CD4-positive, alpha-beta T cell (primary cell): ENCODE results near the gene HMGB1. TPM values are rescaled to one million over a fixed set of nuclear protein-coding genes. Genes with fewer than 3 reads are reported as not detected.

Experiments used
- ATAC-seq: fragments of 200-7000 bp; cut with Tn5 transposase; one replicate; pipeline ENCODE4 v1.10.0; 2022; ENCODE audit warnings: mild to moderate bottlenecking; ENCODE audit not compliant: poor library complexity
- CTCF ChIA-PET: fragments of 350-600 bp; sonication (Branson Sonifier 250); formaldehyde crosslinking; loops from one replicate; lab custom pipeline; 2021; ENCODE audit warnings: antibody characterized with exemption, inconsistent platforms; lab: Charles Lee
- POLR2A ChIA-PET: fragments of 350-600 bp; sonication (Branson Sonifier 250); formaldehyde crosslinking; loops from one replicate; lab custom pipeline; 2021; ENCODE audit warnings: antibody characterized with exemption, inconsistent platforms; lab: Charles Lee
- DNase-seq, 14 experiments: peaks; one replicate each; pipeline ENCODE4 v3.0.0-alpha.2; 2013 to 2020; ENCODE audit warnings: mixed read lengths in 2 of 14
- H3K27ac ChIP-seq, 2 donors: one replicate each; pipeline versions ENCODE4 v1.5.1 to v1.7.0; 2013; ENCODE audit warnings: low read length in 2 of 2, low read depth in 1 of 2, mild to moderate bottlenecking in 1 of 2
- H3K27me3 ChIP-seq, 2 experiments: 1 replicate in 1 of 2; 2 replicates in 1 of 2; pipeline versions ENCODE4 v1.6.1 to v1.7.0; 2013; ENCODE audit warnings: low read length in 2 of 2, control low read depth in 1 of 2, mild to moderate bottlenecking in 1 of 2, moderate library complexity in 1 of 2; ENCODE audit not compliant: insufficient read depth in 2 of 2, control insufficient read depth in 1 of 2
- H3K36me3 ChIP-seq: one replicate; pipeline ENCODE4 v1.6.1; 2013; ENCODE audit warnings: low read length, control low read depth; ENCODE audit not compliant: insufficient read depth
- H3K4me1 ChIP-seq: one replicate; pipeline ENCODE4 v1.6.1; 2013; ENCODE audit warnings: low read length, control low read depth; ENCODE audit not compliant: insufficient read depth
- H3K4me3 ChIP-seq: one replicate; pipeline ENCODE4 v1.5.1; 2013; ENCODE audit warnings: mild to moderate bottlenecking, low read length, moderate library complexity
- H3K9me3 ChIP-seq, 2 experiments: 1 replicate in 1 of 2; 2 replicates in 1 of 2; pipeline versions ENCODE4 v1.6.1 to v1.7.0; 2013; ENCODE audit warnings: low read length in 2 of 2, mild to moderate bottlenecking in 2 of 2, control low read depth in 1 of 2, moderate library complexity in 1 of 2; ENCODE audit not compliant: control insufficient read depth in 1 of 2, insufficient read depth in 1 of 2
- H3K27ac Mint-ChIP-seq: one replicate; pipeline ENCODE4 v1.8.0; 2020; ENCODE audit warnings: mixed read lengths
- H3K27me3 Mint-ChIP-seq: one replicate; pipeline ENCODE4 v1.8.0; 2021; ENCODE audit warnings: mixed read lengths
- H3K36me3 Mint-ChIP-seq: one replicate; pipeline ENCODE4 v1.8.0; 2021; ENCODE audit warnings: low read depth, mixed read lengths
- H3K4me1 Mint-ChIP-seq: one replicate; pipeline ENCODE4 v1.8.0; 2021; ENCODE audit warnings: low read depth, mixed read lengths
- H3K4me3 Mint-ChIP-seq: one replicate; pipeline ENCODE4 v1.8.0; 2020; ENCODE audit warnings: mild to moderate bottlenecking, mixed read lengths
- H3K9me3 Mint-ChIP-seq: one replicate; pipeline ENCODE4 v1.8.0; 2020; ENCODE audit warnings: mixed read lengths
- intact Hi-C, 2 experiments: fragments of 100-400 bp; cut with DNase I in 1 of 2; cut with micrococcal nuclease in 1 of 2; formaldehyde crosslinking; loops; one replicate each; pipeline versions ENCODE4 v1.15.1 to v1.9.0; 2023 to 2025; cut with DNase I, micrococcal nuclease
- total RNA-seq, 174 experiments: library from RNA in 2 of 174; stranded (reverse) in 2 of 174; gene quantifications; one replicate each; pipeline ENCODE4 v1.2.3 and lab custom pipeline; 2021 to 2026
- TF ChIP-seq, protein P1 (sequence below): fragments of 200-600 bp; IDR thresholded peaks from one replicate; pipeline ENCODE4 v1.8.0; 2022; ENCODE audit warnings: antibody characterized with exemption, mild to moderate bottlenecking

HMGB1 gene
- total RNA-seq, 2 experiments from 2014 or later: 448 to 465 TPM

DNA sequence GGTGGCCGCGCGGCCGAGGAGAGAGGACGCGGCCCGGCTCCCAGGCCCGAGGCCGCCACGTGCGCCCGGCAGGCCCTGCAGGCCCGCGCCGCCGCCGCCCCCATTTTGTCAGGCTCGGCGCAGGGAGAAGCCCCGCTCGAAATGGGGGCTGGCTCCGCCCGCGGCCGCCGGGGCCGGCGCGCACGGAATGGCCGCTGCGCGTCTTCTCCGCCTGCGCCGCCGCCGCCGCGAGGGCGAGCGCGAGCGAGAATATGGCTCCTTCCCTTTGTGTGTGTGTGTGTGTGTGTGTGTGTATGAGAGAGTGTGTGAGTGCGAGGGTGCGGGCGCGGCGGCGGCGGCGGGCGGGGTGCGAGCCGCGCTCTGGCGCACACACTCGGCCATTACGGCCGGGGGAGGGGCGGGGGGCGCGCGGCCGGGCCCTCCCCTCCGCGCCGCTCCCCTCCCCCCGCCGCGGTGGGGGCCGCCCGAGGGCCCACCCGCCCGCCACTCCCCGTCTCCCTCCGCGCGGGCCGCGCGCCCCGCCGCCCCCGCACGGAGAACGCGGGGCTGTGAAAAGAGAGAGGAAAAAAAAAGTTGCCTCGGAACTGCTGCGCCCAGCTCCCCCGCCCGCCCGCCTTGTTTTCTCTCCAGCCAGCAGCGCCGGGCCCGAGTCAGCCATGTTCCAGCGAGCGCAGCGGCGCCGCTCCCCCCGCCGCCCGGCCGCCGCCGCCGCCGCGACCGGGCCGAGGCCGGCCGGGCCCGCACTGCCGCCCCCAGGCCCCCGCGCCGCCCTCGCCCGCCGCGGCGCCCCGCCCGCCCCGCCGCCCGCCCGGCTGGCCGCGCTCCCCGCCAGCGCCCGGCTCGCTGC is 1.0 kb downstream of the HMGB1 start:
- peaks cover 6% of the 10 kb centered on the region for H3K27me3 Mint-ChIP-seq
- CTCF ChIA-PET: interaction anchor here (0.8 kb wide), 1 partner anchor 90 kb away, joined by 3 read pairs; no protein-coding TSS in a partner anchor

DNA sequence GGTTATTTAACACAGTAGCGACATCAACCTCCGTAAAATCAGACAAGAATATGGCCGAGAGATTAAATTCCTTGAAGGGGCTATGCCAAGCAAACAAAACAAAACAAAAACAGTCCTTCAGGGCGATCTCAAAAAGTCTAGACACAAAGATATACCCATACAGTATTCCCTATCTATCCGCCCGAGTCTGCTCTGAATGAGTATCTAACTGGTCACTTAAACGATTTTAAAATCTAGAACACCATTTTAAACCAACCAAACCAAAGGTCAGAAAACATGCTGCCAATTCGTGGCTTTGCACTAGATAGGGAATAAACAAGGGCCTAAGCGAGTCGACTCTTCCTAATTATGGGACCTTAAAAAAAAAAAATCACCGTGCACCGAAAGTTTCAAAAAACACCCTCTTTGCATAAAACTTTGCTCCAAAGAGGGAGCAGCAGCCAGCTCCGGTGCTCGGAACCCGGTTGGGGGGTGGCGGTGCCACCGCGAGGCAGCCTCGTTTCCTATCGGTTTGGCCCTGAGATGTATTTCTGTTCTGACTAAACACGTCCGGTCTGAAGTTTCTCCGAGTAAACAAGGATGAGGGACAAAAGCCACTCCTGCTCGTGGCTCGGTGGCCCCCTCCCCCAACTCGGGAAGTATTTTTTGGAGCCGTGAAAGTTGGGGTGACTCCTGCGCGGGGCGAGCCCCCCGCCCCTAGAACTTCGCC is 1.8 kb downstream of the HMGB1 start:
- no peaks in the 10 kb centered on the region for H3K9me3 Mint-ChIP-seq
- ChIA-PET CTCF (interaction anchor here (0.8 to 3.6 kb wide), 2 partner anchors 90 to 331 kb away, joined by 3 to 15 read pairs; no protein-coding TSS in a partner anchor), POLR2A (interaction anchor here (0.6 to 3.8 kb wide), 27 partner anchors 43 to 868 kb away, joined by 3 to 119 read pairs (median 4); partner anchors contain the start of genes KATNAL1, SLC7A1 and USPL1)
- peak overlapping the region; percentile 97 for H3K27ac Mint-ChIP-seq
- TF ChIP-seq, protein P1, sequence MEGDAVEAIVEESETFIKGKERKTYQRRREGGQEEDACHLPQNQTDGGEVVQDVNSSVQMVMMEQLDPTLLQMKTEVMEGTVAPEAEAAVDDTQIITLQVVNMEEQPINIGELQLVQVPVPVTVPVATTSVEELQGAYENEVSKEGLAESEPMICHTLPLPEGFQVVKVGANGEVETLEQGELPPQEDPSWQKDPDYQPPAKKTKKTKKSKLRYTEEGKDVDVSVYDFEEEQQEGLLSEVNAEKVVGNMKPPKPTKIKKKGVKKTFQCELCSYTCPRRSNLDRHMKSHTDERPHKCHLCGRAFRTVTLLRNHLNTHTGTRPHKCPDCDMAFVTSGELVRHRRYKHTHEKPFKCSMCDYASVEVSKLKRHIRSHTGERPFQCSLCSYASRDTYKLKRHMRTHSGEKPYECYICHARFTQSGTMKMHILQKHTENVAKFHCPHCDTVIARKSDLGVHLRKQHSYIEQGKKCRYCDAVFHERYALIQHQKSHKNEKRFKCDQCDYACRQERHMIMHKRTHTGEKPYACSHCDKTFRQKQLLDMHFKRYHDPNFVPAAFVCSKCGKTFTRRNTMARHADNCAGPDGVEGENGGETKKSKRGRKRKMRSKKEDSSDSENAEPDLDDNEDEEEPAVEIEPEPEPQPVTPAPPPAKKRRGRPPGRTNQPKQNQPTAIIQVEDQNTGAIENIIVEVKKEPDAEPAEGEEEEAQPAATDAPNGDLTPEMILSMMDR: no peak
- intact Hi-C loops: loop anchor here (1.0 to 10.0 kb wide), 6 partner anchors 57 to 869 kb away; partner anchors contain the start of gene SLC7A1 (in 1 of the 2)
- H3K27me3 Mint-ChIP-seq: peaks cover 6% of the 10 kb centered on the region
- H3K36me3 ChIP-seq: peaks cover 25% of the 10 kb centered on the region
- H3K27me3 ChIP-seq: no peaks in the 10 kb centered on the region
- ATAC-seq: peak; percentile 16
- H3K27ac ChIP-seq: peak overlapping the region; percentile 77 to 79
- peak overlapping the region; percentile 98 for H3K4me3 Mint-ChIP-seq
- peak overlapping the region; percentile 69 for H3K4me3 ChIP-seq
- H3K9me3 ChIP-seq: no peaks in the 10 kb centered on the region
- peaks cover 11% of the 10 kb centered on the region for H3K4me1 ChIP-seq
- H3K4me1 Mint-ChIP-seq: peaks cover 47% of the 10 kb centered on the region
- peaks cover 54% of the 10 kb centered on the region for H3K36me3 Mint-ChIP-seq
- peak; percentile 50 to 87 (median 68) for DNase-seq

More for the DNA sequence above, 1.0 kb downstream of the HMGB1 start:
- intact Hi-C loops: loop anchor here (1.0 to 10.0 kb wide), 12 partner anchors 57 to 870 kb away; partner anchors contain the start of genes USPL1 (in 2 of the 2), HSPH1 (in 1 of the 2), KATNAL1 (in 1 of the 2) and SLC7A1 (in 1 of the 2)
- Histone ChIP-seq H3K27ac (peak overlapping the region; percentile 77 to 79), H3K9me3 (no peaks in the 10 kb centered on the region), H3K27me3 (no peaks in the 10 kb centered on the region), H3K4me3 (peak overlapping the region; percentile 69), H3K36me3 (peaks cover 19% of the 10 kb centered on the region), H3K4me1 (peaks cover 11% of the 10 kb centered on the region)
- TF ChIP-seq, protein P1: no peak
- peaks cover 39% of the 10 kb centered on the region for H3K4me1 Mint-ChIP-seq
- POLR2A ChIA-PET: interaction anchor here (0.5 to 3.8 kb wide), 30 partner anchors 16 to 869 kb away, joined by 3 to 119 read pairs (median 4); partner anchors contain the start of genes SLC7A1, UBE2L5 and USPL1
- peak overlapping the region; percentile 98 for H3K4me3 Mint-ChIP-seq
- DNase-seq: peak; percentile 64 to 93 (median 74)
- peak overlapping the region; percentile 97 for H3K27ac Mint-ChIP-seq
- no peaks in the 10 kb centered on the region for H3K9me3 Mint-ChIP-seq
- ATAC-seq: peak; percentile 41
- H3K36me3 Mint-ChIP-seq: peaks cover 46% of the 10 kb centered on the region
